Measurements from ENCODE around the gene CA5A.
"Not testable (repeated sequence)": the region's sequence is repeated elsewhere in the genome, so short reads cannot be mapped to it uniquely, and the experiment has no call there.

The CA5A gene

GRCh38 chr16:87918338-87918737 lies 18.0 kb downstream of the CA5A start:
- no peak for DNase-seq (ENCODE audit: low read depth)
- peak overlapping the region; percentile 4 for H3K4me3 ChIP-seq (ENCODE audit: control insufficient read depth, low read depth, low read length)
- no peak for TF ChIP-seq CTCF (IDR thresholded peaks at IDR 0.05; ENCODE audit: control insufficient read depth, insufficient read depth, low read depth, low read length, missing control alignments)

DNA sequence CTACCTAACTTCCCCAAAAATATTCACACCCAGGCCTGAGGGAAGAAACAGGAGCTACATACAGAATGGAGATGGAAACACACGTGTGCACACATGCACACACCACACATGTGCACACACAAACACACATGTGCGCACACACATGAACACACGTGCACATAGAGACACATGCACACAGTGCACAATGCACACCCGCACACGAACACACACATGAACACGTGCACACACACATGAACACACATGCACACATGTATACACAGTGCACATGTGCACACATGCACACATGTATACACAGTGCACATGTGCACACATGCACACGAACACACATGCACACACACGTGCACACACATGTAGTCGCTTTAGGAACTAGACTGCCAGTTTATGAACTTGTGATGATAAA lies 18.8 kb downstream of the CA5A start:
- no peak for TF ChIP-seq CTCF (IDR thresholded peaks at IDR 0.05; ENCODE audit: control insufficient read depth, insufficient read depth, low read depth, low read length, missing control alignments)
- no peak overlapping the region for H3K4me3 ChIP-seq (ENCODE audit: control insufficient read depth, low read depth, low read length)
- no peak for DNase-seq (ENCODE audit: low read depth)

- no peak for DNase-seq (ENCODE audit: low read depth)
- TF ChIP-seq CTCF (IDR thresholded peaks at IDR 0.05; ENCODE audit: control insufficient read depth, insufficient read depth, low read depth, low read length, missing control alignments): no peak
These were observed 21.5 kb downstream of the CA5A start for GRCh38 chr16:87914812-87915211.

DNA sequence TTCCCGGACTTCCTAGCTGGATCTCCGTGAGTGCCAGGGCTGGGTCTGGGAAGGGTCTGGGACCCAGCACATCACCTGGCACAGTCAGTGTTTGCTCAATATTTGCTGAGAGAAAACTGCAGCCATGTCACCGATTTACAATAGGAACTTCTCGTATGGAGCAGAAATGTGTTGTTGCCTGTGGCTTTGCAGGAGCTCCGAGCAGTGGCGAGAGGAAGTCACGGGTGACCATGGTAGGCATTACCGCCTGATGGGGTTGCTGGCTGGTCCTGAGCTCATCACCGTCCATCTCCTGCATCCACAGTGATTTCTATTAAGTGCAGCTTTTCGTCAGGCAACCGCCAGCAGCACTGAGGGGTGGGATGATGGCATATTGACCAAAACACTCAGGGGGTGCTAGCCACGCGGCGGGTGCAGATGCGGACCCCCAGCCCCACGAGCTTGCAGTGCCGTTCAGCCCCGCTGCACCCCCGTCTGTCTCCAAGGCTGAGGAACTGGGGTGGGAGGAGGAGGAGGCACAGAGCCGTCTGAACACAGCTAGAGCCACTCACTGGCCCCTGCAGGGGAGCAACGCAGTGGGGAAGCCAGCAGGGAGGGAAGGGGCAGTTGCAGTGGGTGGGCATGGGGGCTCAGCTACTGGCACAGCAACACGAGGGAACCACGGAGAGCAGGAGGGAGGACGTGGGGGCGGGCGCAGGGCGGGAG lies 22.2 kb downstream of the CA5A start:
- H3K4me3 ChIP-seq (ENCODE audit: control insufficient read depth, low read depth, low read length); DNase-seq (ENCODE audit: low read depth): not testable (repeated sequence)

More at GRCh38 chr16:87914812-87915211, 21.5 kb downstream of the CA5A start:
- H3K4me3 ChIP-seq (ENCODE audit: control insufficient read depth, low read depth, low read length): no peak overlapping the region

GRCh38 chr16:87912691-87913090 lies 23.6 kb downstream of the CA5A start:
- DNase-seq (ENCODE audit: low read depth); H3K4me3 ChIP-seq (ENCODE audit: control insufficient read depth, low read depth, low read length): not testable (repeated sequence)

GRCh38 chr16:87911106-87911763 lies 25.1 kb downstream of the CA5A start:
- DNase-seq (ENCODE audit: low read depth): peak; percentile 59
- H3K4me3 ChIP-seq (ENCODE audit: control insufficient read depth, low read depth, low read length): not testable (repeated sequence)

GRCh38 chr16:87909203-87909935 lies 27.0 kb downstream of the CA5A start:
- H3K4me3 ChIP-seq (ENCODE audit: control insufficient read depth, low read depth, low read length); DNase-seq (ENCODE audit: low read depth): not testable (repeated sequence)
- TF ChIP-seq CTCF (IDR thresholded peaks at IDR 0.05; ENCODE audit: control insufficient read depth, insufficient read depth, low read depth, low read length, missing control alignments): peak; percentile 87

DNA sequence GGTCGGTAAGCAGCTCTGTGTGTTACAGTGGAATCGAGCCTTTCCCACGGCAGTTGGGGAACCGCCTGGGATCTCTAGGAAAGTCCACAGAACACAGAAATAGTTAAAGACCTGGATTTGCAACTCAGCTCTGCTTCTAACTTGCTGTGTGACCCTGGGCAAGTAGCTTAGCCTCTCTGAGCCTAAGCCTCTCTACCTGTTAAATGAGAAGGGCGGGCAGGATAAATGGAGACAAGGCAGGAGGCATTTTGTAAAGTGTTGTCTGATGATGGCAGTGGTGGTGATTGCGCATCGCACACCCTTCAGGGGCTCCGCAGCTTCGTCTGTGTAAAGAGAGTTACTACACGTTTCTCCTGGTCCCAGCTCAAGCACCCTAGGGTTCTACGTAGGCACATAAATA lies 28.2 kb downstream of the CA5A start:
- DNase-seq (ENCODE audit: low read depth); H3K4me3 ChIP-seq (ENCODE audit: control insufficient read depth, low read depth, low read length): not testable (repeated sequence)

- DNase-seq (ENCODE audit: low read depth); H3K4me3 ChIP-seq (ENCODE audit: control insufficient read depth, low read depth, low read length): not testable (repeated sequence)
These were observed 30.8 kb downstream of the CA5A start for GRCh38 chr16:87905521-87905920.

GRCh38 chr16:87904963-87905362 lies 31.4 kb downstream of the CA5A start:
- DNase-seq (ENCODE audit: low read depth); H3K4me3 ChIP-seq (ENCODE audit: control insufficient read depth, low read depth, low read length): not testable (repeated sequence)

DNA sequence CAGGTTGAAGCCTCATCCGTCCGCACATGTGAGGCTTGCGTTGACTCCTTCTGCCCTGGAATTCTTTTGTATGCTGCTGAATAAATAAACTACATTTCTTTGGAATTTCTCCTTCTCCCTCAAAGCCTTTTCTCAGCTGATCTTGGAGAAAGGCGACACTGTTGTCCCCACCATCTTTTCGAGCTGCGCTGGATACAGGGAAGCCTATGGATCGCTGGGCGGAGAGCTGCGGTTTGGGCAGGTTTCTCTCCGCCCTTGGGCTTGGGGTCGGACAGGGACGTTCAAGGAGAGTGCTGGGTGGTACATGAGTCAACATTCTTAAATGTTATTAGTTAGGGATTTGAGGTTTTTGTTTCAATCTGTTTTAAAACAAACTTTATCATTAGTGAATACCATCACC lies 35.8 kb downstream of the CA5A start:
- not testable (repeated sequence) for H3K4me3 ChIP-seq (ENCODE audit: control insufficient read depth, low read depth, low read length); DNase-seq (ENCODE audit: low read depth)

All from AG09309 (cell line).